ENCODE measurements around the gene CX3CR1. TPM values are rescaled to one million over a fixed set of nuclear protein-coding genes. Genes with fewer than 3 reads are reported as not detected.

The CX3CR1 gene
- total RNA-seq, 1 experiment from 2014 or later, result not detected

- no peaks in the 10 kb centered on the region for H3K4me1 Mint-ChIP-seq (ENCODE audit: insufficient read depth, unreplicated experiment)
- H3K27ac Mint-ChIP-seq (ENCODE audit: low read depth, unreplicated experiment), result no peak overlapping the region
- no peaks in the 10 kb centered on the region for H3K36me3 Mint-ChIP-seq (ENCODE audit: insufficient read depth, unreplicated experiment)
- no peak for DNase-seq (ENCODE audit: unreplicated experiment)
- H3K9me3 Mint-ChIP-seq (ENCODE audit: unreplicated experiment), result no peaks in the 10 kb centered on the region
- intact Hi-C loops (cut with micrococcal nuclease), result no loop called here
- peaks cover 15% of the 10 kb centered on the region for H3K27me3 Mint-ChIP-seq (ENCODE audit: insufficient read depth, unreplicated experiment)
- H3K4me3 Mint-ChIP-seq (ENCODE audit: unreplicated experiment), result no peak overlapping the region
- no peak for TF ChIP-seq CTCF (IDR thresholded peaks at IDR 0.05; ENCODE audit: unreplicated experiment)
- ChIA-PET POLR2A (interaction anchor here (0.6 kb wide), 1 partner anchor 106 kb away, joined by 4 read pairs; no protein-coding TSS in a partner anchor), CTCF (interaction anchor here (0.7 to 8.2 kb wide), 7 partner anchors 10 to 804 kb away, joined by 3 to 70 read pairs (median 6); no protein-coding TSS in a partner anchor)
- BruUV-seq (replicated peaks), result no TSS peak
Observed at GRCh38 chr3:39273119-39273518, 6.7 kb downstream of the CX3CR1 start.

GRCh38 chr3:39272191-39272590 lies 7.6 kb downstream of the CX3CR1 start:
- H3K27ac Mint-ChIP-seq (ENCODE audit: low read depth, unreplicated experiment), result no peak overlapping the region
- peaks cover 15% of the 10 kb centered on the region for H3K27me3 Mint-ChIP-seq (ENCODE audit: insufficient read depth, unreplicated experiment)
- CTCF ChIA-PET, result interaction anchor here (0.7 to 3.7 kb wide), 6 partner anchors 9 to 123 kb away, joined by 3 to 20 read pairs (median 5); partner anchors contain the start of gene XIRP1
- POLR2A ChIA-PET, result no interaction called here
- no TSS peak for BruUV-seq (replicated peaks)
- H3K9me3 Mint-ChIP-seq (ENCODE audit: unreplicated experiment), result no peaks in the 10 kb centered on the region
- no peaks in the 10 kb centered on the region for H3K4me1 Mint-ChIP-seq (ENCODE audit: insufficient read depth, unreplicated experiment)
- intact Hi-C loops (cut with micrococcal nuclease), result no loop called here
- H3K36me3 Mint-ChIP-seq (ENCODE audit: insufficient read depth, unreplicated experiment), result no peaks in the 10 kb centered on the region
- no peak for TF ChIP-seq CTCF (IDR thresholded peaks at IDR 0.05; ENCODE audit: unreplicated experiment)
- no peak for DNase-seq (ENCODE audit: unreplicated experiment)
- no peak overlapping the region for H3K4me3 Mint-ChIP-seq (ENCODE audit: unreplicated experiment)

GRCh38 chr3:39271363-39271914 lies 8.4 kb downstream of the CX3CR1 start:
- CTCF ChIA-PET, result interaction anchor here (0.5 to 3.7 kb wide), 6 partner anchors 17 to 165 kb away, joined by 3 to 20 read pairs (median 3); partner anchors contain the start of gene XIRP1
- intact Hi-C loops (cut with micrococcal nuclease), result no loop called here

GRCh38 chr3:39269528-39269927 lies 10.3 kb downstream of the CX3CR1 start:
- no peak overlapping the region for H3K27ac Mint-ChIP-seq (ENCODE audit: low read depth, unreplicated experiment)
- H3K4me1 Mint-ChIP-seq (ENCODE audit: insufficient read depth, unreplicated experiment), result no peaks in the 10 kb centered on the region
- H3K4me3 Mint-ChIP-seq (ENCODE audit: unreplicated experiment), result no peak overlapping the region
- POLR2A ChIA-PET, result no interaction called here
- CTCF ChIA-PET, result interaction anchor here (0.6 to 3.7 kb wide), 6 partner anchors 8 to 80 kb away, joined by 3 to 18 read pairs (median 4); no protein-coding TSS in a partner anchor
- no TSS peak for BruUV-seq (replicated peaks)
- no peaks in the 10 kb centered on the region for H3K9me3 Mint-ChIP-seq (ENCODE audit: unreplicated experiment)
- H3K27me3 Mint-ChIP-seq (ENCODE audit: insufficient read depth, unreplicated experiment), result peaks cover 4% of the 10 kb centered on the region
- intact Hi-C loops (cut with micrococcal nuclease), result no loop called here
- DNase-seq (ENCODE audit: unreplicated experiment), result no peak
- TF ChIP-seq CTCF (IDR thresholded peaks at IDR 0.05; ENCODE audit: unreplicated experiment), result no peak
- no peaks in the 10 kb centered on the region for H3K36me3 Mint-ChIP-seq (ENCODE audit: insufficient read depth, unreplicated experiment)

More at GRCh38 chr3:39271363-39271914, 8.4 kb downstream of the CX3CR1 start:
- POLR2A ChIA-PET, result interaction anchor here (0.7 kb wide), 1 partner anchor 8 kb away, joined by 3 read pairs; no protein-coding TSS in a partner anchor
- Mint-ChIP-seq H3K9me3 (ENCODE audit: unreplicated experiment) (no peaks in the 10 kb centered on the region), H3K36me3 (ENCODE audit: insufficient read depth, unreplicated experiment) (no peaks in the 10 kb centered on the region), H3K27ac (ENCODE audit: low read depth, unreplicated experiment) (no peak overlapping the region), H3K4me1 (ENCODE audit: insufficient read depth, unreplicated experiment) (no peaks in the 10 kb centered on the region), H3K27me3 (ENCODE audit: insufficient read depth, unreplicated experiment) (peaks cover 15% of the 10 kb centered on the region), H3K4me3 (ENCODE audit: unreplicated experiment) (no peak overlapping the region)
- BruUV-seq (replicated peaks), result no TSS peak
- TF ChIP-seq CTCF (IDR thresholded peaks at IDR 0.05; ENCODE audit: unreplicated experiment), result no peak
- no peak for DNase-seq (ENCODE audit: unreplicated experiment)

Measured in MCF 10A (cell line).